HG03460 (cell line): Measurements from ENCODE around the gene CHRM1.

ENCODE experiments used
- ATAC-seq: cut with Tn5 transposase; IDR thresholded peaks from one replicate; pipeline ENCODE4 v1.9.1; 2021; ENCODE audit not compliant: unreplicated experiment

The CHRM1 gene

GRCh38 chr11:62905927-62906531 lies 15.1 kb downstream of the CHRM1 start:
- ATAC-seq, result no peak

- ATAC-seq, result no peak
Measured at GRCh38 chr11:62905296-62905695, 15.9 kb downstream of the CHRM1 start.

GRCh38 chr11:62902932-62903331 lies 18.2 kb downstream of the CHRM1 start:
- ATAC-seq, result no peak

- ATAC-seq, result no peak
Measured at GRCh38 chr11:62898027-62898426, 23.1 kb downstream of the CHRM1 start.

GRCh38 chr11:62897311-62897710 lies 23.9 kb downstream of the CHRM1 start:
- ATAC-seq, result no peak

- no peak for ATAC-seq
Measured at GRCh38 chr11:62896049-62896448, 25.1 kb downstream of the CHRM1 start.

GRCh38 chr11:62895501-62895900 lies 25.7 kb downstream of the CHRM1 start:
- no peak for ATAC-seq

- ATAC-seq, result no peak
Measured at GRCh38 chr11:62892077-62892922, 28.9 kb downstream of the CHRM1 start.

GRCh38 chr11:62889484-62890437 lies 31.4 kb downstream of the CHRM1 start:
- ATAC-seq, result no peak

GRCh38 chr11:62889126-62889483 lies 32.1 kb downstream of the CHRM1 start:
- ATAC-seq, result no peak

- no peak for ATAC-seq
Measured at GRCh38 chr11:62888406-62888805, 32.8 kb downstream of the CHRM1 start.

- ATAC-seq, result no peak
Measured at GRCh38 chr11:62885137-62885750, 35.9 kb downstream of the CHRM1 start.

- no peak for ATAC-seq
Measured at GRCh38 chr11:62883673-62884072, 37.5 kb downstream of the CHRM1 start.

- no peak for ATAC-seq
Measured at GRCh38 chr11:62882788-62883501, 38.2 kb downstream of the CHRM1 start.

GRCh38 chr11:62882431-62882749 lies 38.8 kb downstream of the CHRM1 start:
- ATAC-seq, result no peak

GRCh38 chr11:62881579-62882430 lies 39.4 kb downstream of the CHRM1 start:
- peak; percentile 47 for ATAC-seq

- peak; percentile 71 for ATAC-seq
Measured at GRCh38 chr11:62880803-62881578, 40.2 kb downstream of the CHRM1 start, which contains the start of gene SLC3A2. SLC3A2 (plus strand) TSS chr11:62880896; CDS start chr11:62881024, 128 bp downstream.

- peak; percentile 14 for ATAC-seq
Measured at GRCh38 chr11:62880231-62880802, 40.8 kb downstream of the CHRM1 start.
